ENCODE results near the gene TMEM203. TPM values are rescaled to one million over a fixed set of nuclear protein-coding genes. Genes with fewer than 3 reads are reported as not detected.

Gene TMEM203
- total RNA-seq, 4 donors from 2014 or later: 23.1 to 47.9 (median 30.0) TPM

DNA sequence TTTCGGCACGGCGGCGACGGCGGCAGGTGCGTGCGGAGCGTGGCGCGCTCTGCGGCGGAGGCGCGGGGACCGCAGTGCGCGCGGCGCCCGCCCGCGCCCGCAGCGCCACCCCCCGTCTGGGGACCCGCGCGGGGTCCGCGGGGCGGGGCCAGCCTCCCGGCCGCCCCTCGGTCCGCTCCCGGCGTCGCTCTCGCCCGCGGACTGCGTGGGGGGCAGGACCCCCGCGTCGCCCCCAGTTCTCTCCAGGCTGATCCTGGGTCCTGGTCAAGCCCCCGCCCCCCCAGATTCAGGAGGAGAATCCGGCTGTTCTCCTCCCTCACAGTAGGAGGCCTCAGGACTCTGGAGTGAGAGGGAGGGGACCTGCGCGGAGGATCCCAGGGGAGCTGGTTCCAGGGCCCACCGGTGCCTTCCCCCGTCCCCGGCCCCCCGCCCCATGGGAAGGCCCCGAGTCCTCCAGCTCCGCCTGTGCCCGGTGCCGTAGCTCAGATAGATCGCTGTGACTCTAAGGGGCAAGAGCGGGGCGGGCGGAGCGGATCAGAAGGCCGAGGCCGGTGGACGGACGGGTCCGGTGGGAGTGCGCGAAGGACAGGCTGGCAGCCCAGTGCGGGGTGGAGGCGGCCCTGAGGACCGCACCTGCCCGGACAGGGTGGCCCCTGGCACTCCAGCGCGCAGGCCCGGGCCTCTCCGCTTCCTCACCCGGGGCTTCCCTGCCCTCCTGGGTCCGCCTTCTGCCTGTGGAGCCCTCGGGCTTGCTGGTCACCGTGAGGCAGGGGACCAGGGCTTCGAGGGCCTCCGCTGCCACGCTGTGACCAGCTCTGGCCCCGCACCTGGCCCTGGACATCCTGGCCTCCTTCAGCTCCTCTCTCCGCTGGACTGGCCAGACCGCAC lies 17.0 kb upstream of the TMEM203 start, which contains the start of gene RNF208:
Gene RNF208, minus strand, starts transcription at position 51 of the 888 bp plus-strand sequence. CDS start 1,028 bp downstream, outside the sequence.
- Histone ChIP-seq H3K4me1 (peaks cover 0 to 72% (median 36%) of the 10 kb centered on the region in 4 donors), H3K27me3 (peaks cover 0 to 12% of the 10 kb centered on the region in 2 donors), H3K9me3 (no peaks in the 10 kb centered on the region), H3K27ac (peak within 1 kb of the TSS; percentile 77 to 97 (median 90)), H3K36me3 (no peaks in the 10 kb centered on the region), H3K4me3 (peak within 1 kb of the TSS; percentile 66 to 88 (median 73))
- TF ChIP-seq CTCF (IDR thresholded peaks at IDR 0.05) (no peak), EP300 (IDR thresholded peaks at IDR 0.05) (no peak), POLR2A (IDR thresholded peaks at IDR 0.05) (no peak)
- DNase-seq (ENCODE audit: low spot score in 2 of 2): no peak
- 6 to 7% methylated on average over 17 to 30 of the region's 88 CpGs for WGBS, 2 donors

DNA sequence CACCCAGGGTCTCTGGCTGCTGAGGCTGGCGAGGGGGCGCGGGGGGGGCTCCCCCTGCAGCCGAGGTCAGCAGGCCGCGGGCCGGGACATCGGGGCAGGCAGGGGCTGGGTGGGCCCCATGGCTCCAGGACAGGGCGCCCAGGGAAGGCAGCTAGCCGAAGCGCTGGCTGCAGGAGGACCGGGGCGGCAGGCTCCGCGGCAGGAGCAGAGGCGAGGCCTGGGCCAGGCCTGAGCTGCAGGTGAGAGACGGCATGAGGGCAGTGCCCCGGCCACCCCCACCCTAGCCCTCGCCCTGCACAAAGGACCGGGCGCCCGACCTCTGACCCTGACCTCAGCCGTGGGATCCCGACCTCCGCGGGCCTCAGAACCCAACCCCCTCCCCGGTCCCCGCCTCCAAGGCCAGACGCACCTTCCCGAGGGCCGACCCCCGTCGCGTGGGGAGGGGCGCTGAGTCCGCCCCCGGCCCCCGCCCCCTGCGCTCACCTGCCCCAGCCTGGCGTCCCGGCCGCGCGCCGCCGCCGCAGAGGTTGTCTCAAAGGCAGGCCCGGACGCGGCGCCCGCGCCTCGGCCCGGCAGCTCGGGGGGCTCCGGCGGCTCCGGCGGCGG lies 16.2 kb upstream of the TMEM203 start:
- Histone ChIP-seq H3K4me3 (peak overlapping the region; percentile 23 to 88 (median 30)), H3K27me3 (peaks cover 0 to 4% of the 10 kb centered on the region in 2 donors), H3K9me3 (no peaks in the 10 kb centered on the region), H3K36me3 (peaks cover 0 to 4% (median 0%) of the 10 kb centered on the region in 3 donors), H3K27ac (peak overlapping the region; percentile 27 to 78 (median 54)), H3K4me1 (peaks cover 0 to 72% (median 35%) of the 10 kb centered on the region in 4 donors)
- 2% methylated on average over 10 of the region's 61 CpGs; no CpG with 5 or more reads in 1 of the 2 donors for whole genome bisulfite sequencing, 2 donors
- TF ChIP-seq POLR2A (IDR thresholded peaks at IDR 0.05): no peak
- TF ChIP-seq EP300 (IDR thresholded peaks at IDR 0.05): no peak
- no peak for TF ChIP-seq CTCF (IDR thresholded peaks at IDR 0.05)
- no peak for DNase-seq (ENCODE audit: low spot score in 2 of 2)

DNA sequence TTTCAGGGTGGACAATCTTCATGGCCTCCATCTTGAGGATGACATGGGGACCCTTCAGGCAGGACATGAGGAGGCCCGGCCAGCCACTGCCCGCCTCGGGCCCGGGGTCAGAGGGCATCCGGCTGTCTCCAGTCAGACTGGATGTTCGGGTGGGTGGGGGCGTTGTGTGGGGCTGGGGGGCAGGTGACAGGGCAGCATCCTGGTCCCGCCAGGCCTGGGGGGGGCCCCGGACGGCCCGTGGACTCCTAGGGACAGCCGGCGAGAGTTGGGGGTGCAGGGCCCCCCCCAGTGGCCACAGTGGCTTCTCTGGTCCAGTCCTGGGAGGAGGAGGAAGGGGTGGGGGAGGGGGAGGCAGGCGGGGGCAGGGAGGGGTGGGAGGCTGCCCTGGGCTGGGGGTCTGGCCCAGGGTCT lies 15.7 kb upstream of the TMEM203 start:
- DNase-seq (ENCODE audit: low spot score in 2 of 2): no peak
- peaks cover 0 to 4% of the 10 kb centered on the region in 2 donors for H3K27me3 ChIP-seq
- H3K36me3 ChIP-seq: peaks cover 0 to 9% (median 0%) of the 10 kb centered on the region in 3 donors
- WGBS, 2 donors: 74% methylated on average over 13 of the region's 14 CpGs; no CpG with 5 or more reads in 1 of the 2 donors
- H3K4me1 ChIP-seq: peaks cover 0 to 73% (median 35%) of the 10 kb centered on the region in 4 donors
- no peaks in the 10 kb centered on the region for H3K9me3 ChIP-seq
- TF ChIP-seq POLR2A (IDR thresholded peaks at IDR 0.05) (no peak), EP300 (IDR thresholded peaks at IDR 0.05) (no peak), CTCF (IDR thresholded peaks at IDR 0.05) (no peak)
- peak overlapping the region in 3 of 4 donors; percentile 31 to 78 (median 77) for H3K27ac ChIP-seq
- H3K4me3 ChIP-seq: peak overlapping the region in 2 of 4 donors; percentile 37 to 88

GRCh38 chr9:137220317-137221094 lies 15.1 kb upstream of the TMEM203 start:
- Histone ChIP-seq H3K27ac (peak overlapping the region in 2 of 4 donors; percentile 77 to 78), H3K4me3 (peak overlapping the region in 1 of 4 donors; percentile 88), H3K9me3 (no peaks in the 10 kb centered on the region), H3K27me3 (no peaks in the 10 kb centered on the region), H3K4me1 (peaks cover 0 to 73% (median 35%) of the 10 kb centered on the region in 4 donors), H3K36me3 (peaks cover 0 to 15% (median 0%) of the 10 kb centered on the region in 3 donors)
- TF ChIP-seq CTCF (IDR thresholded peaks at IDR 0.05) (no peak), EP300 (IDR thresholded peaks at IDR 0.05) (no peak), POLR2A (IDR thresholded peaks at IDR 0.05) (no peak)
- WGBS, 2 donors: 85% methylated on average over 46 to 47 of the region's 52 CpGs
- DNase-seq (ENCODE audit: low spot score in 2 of 2): no peak

Data from tibial nerve (tissue), 4 donors.